AML-193 (cell line): Measurements from ENCODE around the gene GALK1.
A peak's percentile ranks its signal among the peaks of the same experiment; 100 is the strongest.

Source experiments
- DNase-seq, 2 experiments: peaks; one replicate each; lab custom pipeline; 2025; lab: John Stamatoyannopoulos, UW

The GALK1 gene

DNA sequence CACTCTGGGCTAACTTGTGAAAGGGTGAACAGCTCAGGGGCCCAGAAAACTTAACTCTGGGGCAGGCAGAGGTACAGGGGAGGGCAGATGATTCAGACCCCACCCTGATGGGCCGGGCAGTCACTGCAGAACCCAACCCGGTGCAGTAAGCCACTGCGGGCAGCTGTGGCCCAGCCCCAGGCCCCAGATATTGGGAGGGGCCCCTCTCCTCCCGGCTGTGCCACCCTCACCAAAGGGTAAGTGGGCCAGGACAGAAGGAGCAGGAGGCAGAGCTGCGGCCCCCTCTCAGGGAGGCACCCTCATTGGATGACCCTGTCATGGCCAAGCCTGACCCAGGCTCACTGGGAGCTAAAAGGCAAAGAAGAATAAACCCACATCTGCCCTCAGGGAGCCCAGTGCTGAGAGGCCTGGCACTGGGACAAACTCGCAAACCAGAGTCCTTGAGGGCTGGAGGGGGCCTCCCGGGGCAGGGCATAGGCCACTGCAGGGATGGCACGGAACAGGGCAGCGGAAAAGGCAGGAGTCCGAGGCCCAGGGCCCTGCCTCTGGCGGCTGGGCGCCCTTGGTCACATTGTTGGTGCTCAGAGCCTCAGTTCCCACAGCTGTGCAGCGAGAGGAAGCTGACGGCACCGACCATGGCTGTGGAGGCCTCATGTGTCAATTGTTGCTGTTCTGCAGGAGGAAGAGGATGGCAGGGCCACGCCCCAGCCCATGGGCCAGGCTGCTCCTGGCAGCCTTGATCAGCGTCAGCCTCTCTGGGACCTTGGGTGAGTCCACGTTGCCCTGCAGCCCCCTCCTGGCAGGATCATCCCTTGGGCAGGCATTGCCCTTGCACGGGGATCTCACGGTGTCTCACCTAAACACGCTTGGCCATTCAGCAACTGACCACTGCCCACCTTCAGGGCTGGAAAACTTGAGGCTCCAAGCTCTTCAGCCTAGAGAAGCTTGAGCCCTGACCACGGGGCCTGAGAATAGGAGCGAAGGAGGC lies 40.7 kb downstream of the GALK1 start:
- no peak for DNase-seq

DNA sequence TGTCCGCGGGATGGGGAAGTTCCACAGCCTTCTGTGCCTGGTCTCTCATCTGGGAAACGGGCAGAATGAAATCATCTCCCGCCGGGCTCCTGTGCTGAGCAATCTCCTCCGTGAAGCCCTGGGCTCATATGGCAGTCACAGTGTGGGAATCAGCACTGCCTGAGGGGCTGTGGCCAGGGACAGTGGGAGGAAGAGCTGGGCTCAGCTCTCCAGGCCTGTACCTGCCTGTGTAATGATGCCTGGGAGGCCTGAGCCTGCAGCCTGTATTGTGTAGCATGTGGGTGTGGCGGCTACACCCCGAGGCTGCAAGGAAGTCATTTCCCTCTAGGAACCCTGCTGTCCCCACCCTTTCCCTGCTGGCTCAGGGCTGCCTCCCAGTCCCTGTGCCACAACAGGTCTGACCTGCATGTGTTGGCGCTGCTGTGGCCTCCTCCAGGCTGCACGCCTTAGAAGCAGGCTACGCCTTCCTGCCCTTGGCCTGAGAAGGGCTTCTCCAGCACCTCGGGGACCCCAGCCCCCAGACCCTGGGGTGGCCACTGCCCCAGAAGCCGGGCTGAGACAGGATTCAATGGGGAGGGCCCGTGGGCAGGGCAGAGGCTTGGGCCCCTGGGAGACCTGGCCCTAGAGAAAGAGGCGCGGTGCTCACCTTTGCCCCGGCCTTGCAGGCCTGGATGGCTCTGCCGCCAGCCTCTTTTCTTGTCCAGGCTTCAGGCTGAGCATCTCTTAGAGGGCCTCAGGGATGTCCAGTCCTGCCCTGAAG lies 41.6 kb downstream of the GALK1 start:
- no peak for DNase-seq

DNA sequence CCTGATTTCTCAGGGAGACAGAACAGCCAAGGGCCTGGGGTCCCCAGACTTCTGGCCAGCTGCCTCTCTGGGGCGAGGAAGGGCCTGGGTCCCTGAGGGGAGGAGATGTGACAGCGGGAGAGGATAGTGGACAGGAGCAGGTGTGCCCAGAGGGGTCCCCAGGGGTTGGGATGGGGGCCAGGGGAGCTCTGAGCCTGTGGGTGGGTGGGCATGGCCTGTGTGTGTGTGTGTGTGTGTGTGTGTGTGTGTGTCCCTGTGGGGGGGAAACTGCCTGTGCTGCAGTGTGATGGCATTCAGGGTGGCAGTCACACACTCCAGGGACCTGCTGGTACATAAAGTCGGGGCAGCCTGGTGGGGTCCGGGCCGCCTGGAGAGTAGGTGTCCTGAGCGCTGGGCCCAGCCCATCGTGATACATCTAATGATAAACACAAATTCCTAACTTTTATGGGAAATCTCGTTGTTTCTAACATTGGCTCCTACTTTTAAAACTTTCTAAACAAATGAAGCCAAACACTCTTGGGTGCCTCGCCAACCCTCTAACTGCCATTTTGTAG lies 42.4 kb downstream of the GALK1 start:
- DNase-seq = no peak

GRCh38 chr17:75722076-75722475 lies 42.9 kb downstream of the GALK1 start:
- no peak for DNase-seq

GRCh38 chr17:75721463-75722011 lies 43.5 kb downstream of the GALK1 start:
- no peak for DNase-seq

DNA sequence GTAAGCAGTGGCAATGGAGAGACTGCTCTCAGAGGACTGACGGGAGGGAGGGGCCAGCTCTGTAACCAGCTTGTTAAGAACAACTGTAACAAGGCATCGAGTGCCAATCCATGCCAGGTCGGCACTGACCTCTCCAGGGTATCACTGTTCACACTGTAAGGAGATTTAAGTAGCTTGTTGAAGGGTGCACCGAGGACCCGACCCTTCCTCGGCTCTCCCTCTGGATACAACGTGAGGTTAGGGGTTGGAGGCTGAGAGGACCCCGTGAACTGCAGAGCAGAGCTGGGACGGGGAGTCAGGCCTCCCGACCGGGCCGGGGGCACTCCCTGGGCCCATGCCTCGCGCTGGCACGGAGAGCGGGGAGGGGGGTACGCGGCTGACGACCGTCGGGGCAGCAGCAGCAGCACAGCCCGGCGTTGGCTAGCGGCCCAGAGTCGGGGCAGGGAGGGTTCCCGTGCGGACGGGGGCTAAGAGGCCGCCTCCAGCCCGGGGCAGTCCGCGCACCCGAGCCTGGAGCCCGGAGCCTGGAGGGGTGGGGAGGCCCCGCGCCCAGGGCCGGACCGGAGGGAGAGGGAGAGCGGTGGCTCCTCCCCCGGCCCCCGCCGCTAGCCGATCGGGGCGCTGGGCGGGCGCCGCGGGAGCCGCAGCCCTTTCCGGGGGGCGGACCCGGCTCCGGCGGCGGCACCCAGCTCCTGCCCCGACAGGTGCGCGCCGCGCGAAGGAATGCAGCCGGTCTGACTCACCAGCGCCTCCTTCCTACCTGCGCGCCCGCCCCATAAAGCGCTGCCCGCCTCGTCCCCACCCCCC lies 44.1 kb downstream of the GALK1 start, which contains the start of gene ITGB4:
Gene ITGB4 (plus strand): TSS at position 804 of the 807 bp plus-strand sequence. CDS start 3,245 bp downstream, outside the sequence.
- DNase-seq = no peak

DNA sequence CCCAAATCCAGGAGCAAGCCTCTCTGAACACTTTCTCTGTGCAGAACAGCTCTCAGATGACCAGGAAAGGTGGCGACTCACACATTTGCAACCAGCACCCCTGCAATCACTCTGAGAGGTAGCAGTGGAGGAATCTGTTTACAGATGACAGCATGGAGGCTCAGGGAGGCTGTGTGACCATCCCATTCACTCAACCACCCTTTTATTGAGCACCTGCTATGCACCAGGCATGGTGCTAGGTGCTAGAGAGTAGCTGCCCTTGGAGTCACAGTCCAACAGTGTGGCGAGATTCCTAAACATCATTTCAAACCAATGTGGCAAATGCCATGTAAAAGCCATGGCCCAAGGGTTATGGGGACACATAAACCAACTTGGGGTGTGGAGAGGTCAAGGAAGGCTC lies 45.3 kb downstream of the GALK1 start:
- no peak for DNase-seq

DNA sequence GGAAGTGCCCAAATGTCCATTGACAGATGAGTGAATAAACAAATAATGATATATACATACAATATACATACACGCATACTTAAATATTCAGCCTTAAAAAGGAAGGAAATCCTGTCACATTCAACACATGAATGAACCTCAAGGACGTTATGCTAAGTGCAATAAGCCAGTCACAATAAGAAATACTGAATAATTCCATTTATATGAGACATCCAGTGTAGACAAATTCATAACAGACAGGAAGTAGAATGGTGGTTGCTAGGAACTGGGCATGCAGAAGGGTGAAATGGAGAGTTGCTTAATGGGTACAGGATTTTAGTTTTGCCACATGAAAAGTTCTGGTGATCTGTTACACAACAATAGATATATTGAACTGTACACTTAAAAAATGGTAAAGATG lies 52.5 kb downstream of the GALK1 start:
- DNase-seq = peak; percentile 80
